AG20443 (cell line): ENCODE results near the gene SLC38A3.
"Not testable (repeated sequence)": the region's sequence is repeated elsewhere in the genome, so short reads cannot be mapped to it uniquely, and the experiment has no call there.

Source experiments
- DNase-seq: peaks from one replicate; pipeline ENCODE4 v3.0.0; 2012; ENCODE audit warnings: low spot score, mixed read lengths

The SLC38A3 gene

DNA sequence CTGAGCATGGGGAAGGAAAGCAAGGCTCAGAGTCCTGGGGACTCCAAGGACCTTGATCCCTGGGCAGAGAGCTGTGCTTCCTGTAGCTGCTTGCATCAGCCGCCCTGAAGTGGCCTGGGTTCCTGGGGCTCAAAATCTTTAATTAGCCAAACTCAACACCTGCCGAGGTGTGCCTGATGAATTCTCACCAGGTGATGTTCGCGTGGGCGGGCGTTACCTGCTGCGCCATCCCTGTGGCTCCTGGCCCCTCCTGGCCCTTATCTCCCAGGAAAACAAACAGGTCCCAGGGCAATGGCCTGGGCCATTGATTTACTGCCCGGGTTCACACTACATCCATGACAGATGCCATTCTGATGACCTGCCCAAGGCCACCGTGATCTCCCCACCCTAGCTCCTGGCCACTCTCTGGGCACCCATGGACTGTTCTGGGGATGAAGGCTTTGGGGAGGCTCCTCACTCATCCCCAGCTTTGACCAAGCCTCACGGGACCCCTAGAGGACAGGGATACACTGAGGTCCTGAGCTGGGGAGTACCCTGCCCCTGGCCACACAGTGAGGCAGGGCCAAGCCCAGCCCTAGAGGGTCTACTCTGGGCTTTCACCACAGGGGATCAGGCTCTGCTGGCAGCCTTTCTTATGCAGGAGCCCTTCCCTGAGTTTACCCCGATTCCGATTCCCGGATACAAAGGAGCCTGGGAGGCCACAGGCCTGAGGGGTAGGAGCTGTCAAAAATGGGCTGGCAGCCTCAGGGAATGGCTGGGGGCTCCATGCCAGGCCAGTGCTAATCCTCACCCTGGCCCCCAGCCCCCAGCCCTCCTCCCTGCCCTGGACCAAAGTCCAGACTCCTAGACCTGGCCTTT is 5.7 kb downstream of the SLC38A3 start:
- no peak for DNase-seq

DNA sequence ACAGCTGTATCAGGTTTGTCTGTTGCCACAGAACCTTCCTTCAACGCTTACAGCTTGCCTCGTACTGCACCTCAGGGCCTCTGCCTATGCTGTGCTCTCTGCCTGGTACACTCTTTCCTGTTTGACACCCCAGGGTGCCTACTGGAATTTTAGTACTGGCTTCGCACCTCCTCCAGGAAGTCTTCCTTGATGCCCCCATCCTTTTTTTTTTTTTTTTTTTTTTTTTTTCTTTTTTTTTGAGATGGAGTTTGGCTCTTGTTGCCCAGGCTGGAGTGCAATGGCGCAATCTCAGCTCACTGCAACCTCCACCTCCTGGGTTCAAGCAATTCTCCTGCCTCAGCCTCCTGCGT is 6.3 kb downstream of the SLC38A3 start:
- not testable (repeated sequence) for DNase-seq

- peak; percentile 59 for DNase-seq
These were observed 6.9 kb downstream of the SLC38A3 start for GRCh38 chr3:50211930-50212329.

DNA sequence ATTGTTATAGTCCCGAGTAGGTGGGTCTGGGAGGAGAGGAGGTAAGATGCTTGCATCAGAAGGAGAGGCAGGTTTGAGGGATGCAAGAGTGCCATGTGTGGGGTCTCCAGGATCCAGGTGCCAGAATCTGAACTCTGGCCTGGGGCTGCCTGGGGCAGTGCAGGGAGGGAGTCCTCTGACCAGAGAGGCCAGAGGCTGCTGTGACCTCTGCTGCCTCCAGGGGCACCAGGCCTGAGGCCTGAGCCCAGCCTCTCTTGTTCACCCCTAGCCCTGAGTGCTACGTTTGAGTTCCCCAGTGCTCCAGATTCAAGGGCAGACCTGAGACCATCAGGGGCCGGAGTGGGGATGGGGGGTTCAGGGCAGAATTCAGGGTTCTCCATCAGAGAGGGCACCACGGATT is 7.4 kb downstream of the SLC38A3 start:
- no peak for DNase-seq

GRCh38 chr3:50212971-50213370 is 7.9 kb downstream of the SLC38A3 start:
- DNase-seq = no peak

DNA sequence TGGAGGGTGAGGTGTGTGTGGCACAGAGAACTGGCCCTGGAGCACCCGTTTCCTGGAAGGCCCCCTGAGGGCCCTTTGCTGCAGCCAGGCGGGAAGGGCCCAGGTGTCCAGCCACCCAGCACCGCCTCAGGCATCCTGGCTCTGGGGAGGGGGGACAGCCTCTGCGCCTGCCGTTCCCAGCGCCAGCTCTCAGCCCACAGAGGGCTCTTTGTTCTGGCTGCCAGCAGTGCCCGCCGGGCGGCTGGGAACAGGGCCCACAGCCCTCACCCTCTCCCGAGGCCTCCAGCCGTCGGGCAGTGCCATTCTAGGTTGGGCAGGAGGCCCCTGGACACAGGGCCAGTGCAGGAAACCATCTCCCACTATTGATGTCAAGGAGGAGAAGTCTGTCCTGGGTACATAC is 8.3 kb downstream of the SLC38A3 start:
- no peak for DNase-seq

GRCh38 chr3:50214824-50215223 is 9.8 kb downstream of the SLC38A3 start:
- DNase-seq = no peak

GRCh38 chr3:50215529-50215928 is 10.5 kb downstream of the SLC38A3 start:
- DNase-seq = no peak

DNA sequence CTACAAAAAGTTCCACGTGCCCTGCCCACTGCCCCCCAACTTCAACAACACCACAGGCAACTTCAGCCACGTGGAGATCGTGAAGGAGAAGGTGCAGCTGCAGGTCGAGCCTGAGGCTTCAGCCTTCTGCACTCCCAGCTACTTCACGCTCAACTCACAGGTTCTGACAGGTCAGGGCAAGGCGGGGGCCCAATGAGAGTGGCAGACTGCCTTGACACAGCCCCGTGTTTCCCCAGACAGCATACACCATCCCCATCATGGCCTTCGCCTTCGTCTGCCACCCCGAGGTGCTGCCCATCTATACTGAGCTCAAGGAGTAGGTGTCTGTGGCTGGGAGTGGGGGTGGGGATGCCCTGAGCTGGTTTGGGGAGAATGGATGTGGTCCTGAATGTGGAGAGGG is 12.6 kb downstream of the SLC38A3 start:
- DNase-seq = no peak

DNA sequence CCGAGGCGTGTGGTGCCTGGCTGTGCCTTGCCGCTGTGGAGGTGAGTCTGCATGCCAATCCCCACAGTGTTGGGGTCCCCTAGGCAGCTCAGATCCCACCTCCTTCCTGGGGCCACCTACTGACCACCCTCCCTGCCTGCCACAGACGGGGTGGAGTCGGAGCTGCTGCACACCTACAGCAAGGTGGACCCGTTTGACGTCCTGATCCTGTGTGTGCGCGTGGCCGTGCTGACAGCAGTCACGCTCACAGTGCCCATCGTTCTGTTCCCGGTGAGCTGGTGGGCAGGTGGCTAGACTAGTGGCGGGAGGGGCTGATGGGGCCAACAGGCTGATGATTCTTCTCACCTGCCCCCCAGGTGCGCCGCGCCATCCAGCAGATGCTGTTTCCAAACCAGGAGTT is 13.4 kb downstream of the SLC38A3 start:
- DNase-seq = no peak

DNA sequence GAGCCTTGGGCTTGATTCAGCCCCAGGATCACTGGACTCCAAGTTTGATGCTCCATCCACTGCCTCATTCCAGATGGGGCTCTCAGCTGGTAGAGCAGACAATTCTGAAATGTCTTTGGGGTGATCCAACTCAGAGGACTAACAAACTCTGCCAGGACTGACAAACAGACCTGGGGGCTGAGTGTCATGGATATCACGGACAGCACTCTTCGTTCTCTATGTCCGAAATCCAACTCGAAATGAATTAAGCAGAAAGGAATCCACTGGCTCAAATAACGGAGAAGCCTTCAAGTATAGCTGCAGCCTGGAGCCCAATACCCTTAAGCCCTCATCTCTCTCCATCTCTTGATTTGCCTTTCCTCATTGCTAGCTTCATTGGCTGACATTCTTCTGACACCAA is 14.2 kb downstream of the SLC38A3 start:
- no peak for DNase-seq

DNA sequence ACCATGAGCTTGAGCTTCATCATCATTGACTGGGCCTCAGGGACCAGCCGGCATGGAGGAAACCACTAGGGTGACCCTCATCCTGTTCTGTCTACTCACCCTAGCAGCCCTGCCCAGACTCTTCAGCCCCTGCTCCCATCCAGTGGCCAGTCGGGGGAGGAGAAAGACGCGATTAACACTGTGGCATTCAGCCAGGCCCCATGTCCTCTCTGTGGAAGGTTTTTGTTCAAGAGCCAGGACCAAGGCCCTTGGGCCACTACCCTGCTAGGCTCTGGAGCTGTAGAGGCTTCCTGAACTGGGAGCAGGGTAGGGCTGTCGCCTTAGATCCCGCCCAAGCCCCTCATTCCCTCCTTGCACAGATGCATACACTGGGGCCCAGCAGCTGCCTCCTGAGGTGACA is 15.0 kb downstream of the SLC38A3 start:
- DNase-seq = no peak

DNA sequence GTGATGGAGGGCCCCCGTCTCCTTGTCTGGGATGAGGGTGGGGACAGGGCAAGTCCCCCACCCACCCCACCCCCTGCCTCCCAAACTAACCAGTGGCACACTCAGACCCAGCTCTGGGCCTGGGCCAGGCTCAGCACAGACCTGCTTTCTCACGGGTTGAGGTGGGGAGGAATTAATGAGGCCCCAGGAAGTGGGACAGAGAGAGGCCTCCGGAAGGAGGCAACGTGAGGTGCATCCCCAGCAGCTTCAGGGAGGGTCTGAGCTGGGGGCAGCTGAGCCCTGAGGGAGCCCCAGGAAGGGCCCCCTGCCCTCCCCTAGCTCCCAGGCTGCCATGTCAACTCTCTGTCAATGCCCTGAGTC is 16.0 kb downstream of the SLC38A3 start:
- no peak for DNase-seq

- no peak for DNase-seq
These were observed 16.5 kb downstream of the SLC38A3 start for GRCh38 chr3:50221411-50222168.

- DNase-seq = no peak
These were observed 17.1 kb downstream of the SLC38A3 start for GRCh38 chr3:50222169-50222528.

- DNase-seq = no peak
These were observed 19.6 kb downstream of the SLC38A3 start for GRCh38 chr3:50224639-50225038.

DNA sequence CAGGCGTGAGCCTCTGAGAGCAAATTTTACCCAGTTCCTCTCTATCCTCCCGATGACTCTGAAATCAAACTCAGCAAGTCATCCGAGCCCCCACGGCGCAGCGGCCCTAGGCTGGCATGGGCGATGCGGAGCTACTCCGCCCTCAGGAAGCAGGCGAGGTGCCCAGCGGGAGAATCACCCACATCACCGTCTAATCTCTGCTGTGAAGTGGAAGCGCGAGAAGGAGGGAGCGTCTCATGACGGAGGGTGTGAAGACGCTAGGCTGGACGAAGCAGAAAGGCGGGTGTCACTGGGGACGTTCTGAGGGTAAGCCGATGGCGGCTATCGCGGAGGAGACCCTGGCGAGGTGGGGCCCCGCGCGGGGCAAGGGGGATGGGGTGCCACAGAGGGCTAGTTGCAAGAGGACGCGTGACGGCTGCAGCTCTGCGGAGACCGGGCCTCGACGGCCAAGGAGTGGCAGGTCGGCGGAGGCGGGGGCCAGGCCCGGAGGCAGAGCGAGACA is 21.9 kb downstream of the SLC38A3 start:
- no peak for DNase-seq

GRCh38 chr3:50227390-50228183 is 22.5 kb downstream of the SLC38A3 start:
- DNase-seq = peak; percentile 95

GRCh38 chr3:50228184-50228763 is 23.2 kb downstream of the SLC38A3 start:
- not testable (repeated sequence) for DNase-seq

GRCh38 chr3:50229490-50229889 is 24.4 kb downstream of the SLC38A3 start:
- DNase-seq = no peak

DNA sequence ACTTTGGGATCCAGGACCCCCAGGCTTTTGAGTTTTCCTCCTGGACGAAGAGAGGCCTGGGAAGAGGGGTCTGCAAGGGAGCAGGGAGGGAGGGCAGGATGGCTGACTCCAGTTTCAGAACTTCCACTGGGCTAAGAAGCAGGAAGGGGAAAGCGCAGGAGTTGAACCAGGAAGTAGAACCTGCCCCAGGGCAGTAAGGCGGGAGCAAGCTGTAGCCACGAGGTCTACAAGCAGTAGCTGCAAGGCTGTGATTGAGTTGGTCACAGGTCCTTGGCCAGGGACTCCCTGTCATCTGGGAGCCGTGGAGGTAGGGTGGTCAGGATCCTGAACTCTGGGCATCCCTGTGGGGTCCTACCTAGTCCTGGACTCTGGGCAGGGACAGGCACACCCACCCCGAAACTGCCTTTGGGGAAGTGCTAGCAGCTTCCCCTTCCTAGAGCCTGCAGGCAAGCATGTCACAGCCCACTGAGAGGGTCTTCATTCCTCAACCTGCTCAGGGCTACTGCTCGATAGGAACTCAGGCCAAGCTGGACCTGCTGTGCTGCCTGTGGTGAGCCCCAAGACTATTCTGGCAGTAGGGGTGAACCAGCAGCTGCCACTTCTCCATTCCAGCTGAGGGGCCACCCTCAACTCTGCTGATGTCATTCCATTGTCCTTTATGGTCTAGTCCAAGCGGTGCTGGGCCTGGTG is 25.2 kb downstream of the SLC38A3 start:
- DNase-seq = no peak

DNA sequence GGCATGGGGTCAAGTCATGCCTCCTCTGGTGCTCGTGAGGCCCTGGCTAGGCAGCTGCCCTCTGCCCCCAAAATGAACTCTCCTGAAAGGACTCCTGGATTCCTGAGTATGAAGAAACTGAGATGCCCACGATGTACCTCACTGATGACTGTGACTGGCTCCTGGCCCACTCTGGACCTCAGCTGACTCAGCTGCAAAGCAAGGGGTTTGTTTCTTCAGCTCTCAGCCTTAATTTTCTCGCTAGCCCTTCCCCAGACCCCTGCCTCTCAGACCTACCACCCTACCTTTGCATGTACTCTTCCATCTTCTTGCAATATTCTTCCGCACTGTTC is 25.7 kb downstream of the SLC38A3 start:
- no peak for DNase-seq
